GM12892 (cell line): ENCODE data around the gene HDAC4.

Experiments
- DNase-seq: peaks from one replicate; pipeline ENCODE4 v3.0.0; 2011; ENCODE audit not compliant: insufficient read length
- FAIRE-seq: peaks from 2 replicates; lab custom pipeline; 2011; peaks lifted over from hg19 to GRCh38; lab: Jason Lieb, UNC
- POLR2A ChIP-seq: IDR thresholded peaks from 2 replicates; pipeline ENCODE4 v1.6.1; 2011; ENCODE audit warnings: low read depth, low read length, control low read depth
- POLR2AphosphoS5 ChIP-seq: IDR thresholded peaks from 2 replicates; pipeline ENCODE4 v1.6.1; 2011; ENCODE audit warnings: low read depth, low read length, control low read depth
- TAF1 ChIP-seq: IDR thresholded peaks from 2 replicates; pipeline ENCODE4 v1.6.1; 2011; ENCODE audit warnings: low read depth, mild to moderate bottlenecking, control low read depth, low read length, borderline replicate concordance

HDAC4 gene

GRCh38 chr2:239064253-239064652 lies 336.6 kb downstream of the HDAC4 start:
- DNase-seq (no peak), FAIRE-seq (no peak)
- TF ChIP-seq POLR2A (no peak), TAF1 (no peak), POLR2AphosphoS5 (no peak)

GRCh38 chr2:239062743-239063142 lies 338.1 kb downstream of the HDAC4 start:
- DNase-seq (no peak), FAIRE-seq (no peak)
- TF ChIP-seq POLR2AphosphoS5 (no peak), TAF1 (no peak), POLR2A (no peak)

GRCh38 chr2:239061824-239062570 lies 338.8 kb downstream of the HDAC4 start:
- FAIRE-seq (no peak), DNase-seq (no peak)
- TF ChIP-seq POLR2A (no peak), POLR2AphosphoS5 (no peak), TAF1 (no peak)

GRCh38 chr2:239061121-239061666 lies 339.6 kb downstream of the HDAC4 start:
- TF ChIP-seq POLR2A (no peak), POLR2AphosphoS5 (peak; percentile 31; the same call in 1 of the 2 replicates)
- no peak for FAIRE-seq
- no peak for DNase-seq

GRCh38 chr2:239060676-239061075 lies 340.1 kb downstream of the HDAC4 start:
- DNase-seq (no peak), FAIRE-seq (no peak)
- TF ChIP-seq POLR2AphosphoS5 (no peak), TAF1 (no peak), POLR2A (no peak)

- TF ChIP-seq TAF1 (no peak), POLR2AphosphoS5 (no peak), POLR2A (no peak)
- FAIRE-seq (no peak), DNase-seq (no peak)
Measured at GRCh38 chr2:239059854-239060253, 341.0 kb downstream of the HDAC4 start.

- TF ChIP-seq POLR2AphosphoS5 (no peak), TAF1 (no peak), POLR2A (no peak)
- FAIRE-seq (no peak), DNase-seq (no peak)
Measured at GRCh38 chr2:239058766-239059165, 342.1 kb downstream of the HDAC4 start.

- TF ChIP-seq TAF1, result no peak
- TF ChIP-seq POLR2A, result no peak
- no peak for TF ChIP-seq POLR2AphosphoS5
- no peak for FAIRE-seq
- DNase-seq, result no peak
Measured at GRCh38 chr2:239057533-239057932, 343.3 kb downstream of the HDAC4 start.

GRCh38 chr2:239056611-239057010 lies 344.2 kb downstream of the HDAC4 start:
- FAIRE-seq, result no peak
- DNase-seq, result no peak
- no peak for TF ChIP-seq POLR2A
- TF ChIP-seq TAF1, result no peak
- TF ChIP-seq POLR2AphosphoS5, result no peak

- DNase-seq (no peak), FAIRE-seq (no peak)
- TF ChIP-seq POLR2AphosphoS5, result no peak
- no peak for TF ChIP-seq POLR2A
- TF ChIP-seq TAF1, result no peak
Measured at GRCh38 chr2:239055756-239056493, 344.9 kb downstream of the HDAC4 start.

GRCh38 chr2:239054921-239055320 lies 345.9 kb downstream of the HDAC4 start:
- FAIRE-seq, result no peak
- DNase-seq, result no peak

More at GRCh38 chr2:239054921-239055320, 345.9 kb downstream of the HDAC4 start:
- TF ChIP-seq POLR2AphosphoS5 (no peak), TAF1 (no peak), POLR2A (no peak)
